ENCODE results near the gene NEO1.
A peak's percentile ranks its signal among the peaks of the same experiment; 100 is the strongest.

NEO1 gene

GRCh38 chr15:73127302-73127936 is 75.2 kb downstream of the NEO1 start:
- Histone ChIP-seq H3K4me1 (ENCODE audit: low read depth, poor library complexity, severe bottlenecking) (no peaks in the 10 kb centered on the region), H3K27me3 (ENCODE audit: insufficient read depth, low read depth) (no peaks in the 10 kb centered on the region), H2AFZ (ENCODE audit: low read depth) (no peak overlapping the region), H3K79me2 (ENCODE audit: insufficient read depth, low read depth) (no peaks in the 10 kb centered on the region), H4K20me1 (ENCODE audit: insufficient read depth) (no peaks in the 10 kb centered on the region), H3K4me2 (no peak overlapping the region), H3K36me3 (ENCODE audit: insufficient read depth) (no peaks in the 10 kb centered on the region), H3K27ac (no peak overlapping the region), H3K9ac (no peak overlapping the region), H3K4me3 (IDR thresholded peaks at IDR 0.05; ENCODE audit: insufficient read depth, low read depth, low read length) (no peak overlapping the region)
- peak; percentile 70 for TF ChIP-seq CTCF (conservative IDR thresholded peaks at IDR 0.05; ENCODE audit: low read depth, low read length)

GRCh38 chr15:73130830-73131229 is 78.6 kb downstream of the NEO1 start:
- TF ChIP-seq CTCF (conservative IDR thresholded peaks at IDR 0.05; ENCODE audit: low read depth, low read length): no peak
- Histone ChIP-seq H4K20me1 (ENCODE audit: insufficient read depth) (no peaks in the 10 kb centered on the region), H3K4me2 (no peak overlapping the region), H3K9ac (no peak overlapping the region), H3K4me3 (IDR thresholded peaks at IDR 0.05; ENCODE audit: insufficient read depth, low read depth, low read length) (no peak overlapping the region), H3K79me2 (ENCODE audit: insufficient read depth, low read depth) (no peaks in the 10 kb centered on the region), H3K27ac (no peak overlapping the region), H3K4me1 (ENCODE audit: low read depth, poor library complexity, severe bottlenecking) (no peaks in the 10 kb centered on the region), H3K27me3 (ENCODE audit: insufficient read depth, low read depth) (no peaks in the 10 kb centered on the region), H2AFZ (ENCODE audit: low read depth) (no peak overlapping the region), H3K36me3 (ENCODE audit: insufficient read depth) (no peaks in the 10 kb centered on the region)

DNA sequence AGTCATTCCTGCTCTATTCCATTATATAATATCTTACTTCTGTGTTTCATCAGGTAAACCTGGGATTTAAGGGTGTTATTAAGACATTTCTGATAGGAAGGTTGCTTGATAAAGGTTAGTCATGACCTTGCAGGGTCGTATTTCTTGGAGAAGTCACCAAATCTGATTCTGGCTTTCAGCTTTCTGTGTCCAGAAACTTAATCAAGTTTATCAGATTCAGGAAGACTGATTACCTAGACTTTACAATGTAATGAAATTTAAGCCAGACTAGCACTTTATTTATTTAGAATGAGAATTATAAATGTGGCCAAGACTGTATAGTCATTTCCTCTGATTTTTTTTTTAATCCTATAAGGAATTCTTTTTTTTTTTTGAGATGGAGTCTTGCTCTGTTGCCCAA is 81.9 kb downstream of the NEO1 start:
- Histone ChIP-seq H3K27ac (no peak overlapping the region), H4K20me1 (ENCODE audit: insufficient read depth) (no peaks in the 10 kb centered on the region)

DNA sequence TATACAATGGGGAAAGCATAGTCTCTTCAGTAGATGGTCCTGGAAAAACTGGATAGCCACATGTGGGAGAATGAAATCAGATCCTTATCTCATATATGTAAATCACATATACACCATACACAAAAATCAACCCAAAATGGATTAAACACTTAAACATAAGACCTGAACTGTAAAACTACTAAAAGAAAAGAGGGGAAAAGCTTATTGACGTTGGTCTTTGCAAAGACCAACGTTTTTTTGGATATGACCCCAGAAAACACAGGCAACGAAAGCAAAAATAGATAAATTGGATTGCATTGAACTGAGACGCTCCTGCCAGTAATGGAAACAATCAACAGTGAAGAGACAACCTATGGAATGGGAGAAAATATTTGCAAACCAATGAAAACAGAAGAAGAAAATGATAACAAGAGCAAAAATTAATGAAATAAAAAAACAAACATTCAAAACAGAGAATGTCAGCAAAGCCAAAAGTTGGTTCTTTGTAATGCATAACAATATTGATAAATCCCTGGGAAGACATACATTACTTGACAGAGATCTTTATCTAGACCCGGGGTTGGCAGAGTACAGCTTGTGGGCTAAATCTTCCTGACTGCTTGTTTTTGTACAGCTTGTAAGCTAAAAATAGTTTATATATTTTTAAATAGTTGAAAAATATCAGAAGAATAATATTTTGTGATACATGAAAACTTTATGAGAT is 86.9 kb downstream of the NEO1 start:
- Histone ChIP-seq H3K4me1 (ENCODE audit: low read depth, poor library complexity, severe bottlenecking) (no peaks in the 10 kb centered on the region), H3K27ac (no peak overlapping the region), H3K4me2 (no peak overlapping the region), H2AFZ (ENCODE audit: low read depth) (no peak overlapping the region), H4K20me1 (ENCODE audit: insufficient read depth) (no peaks in the 10 kb centered on the region), H3K4me3 (IDR thresholded peaks at IDR 0.05; ENCODE audit: insufficient read depth, low read depth, low read length) (no peak overlapping the region), H3K36me3 (ENCODE audit: insufficient read depth) (no peaks in the 10 kb centered on the region), H3K79me2 (ENCODE audit: insufficient read depth, low read depth) (no peaks in the 10 kb centered on the region), H3K9ac (no peak overlapping the region), H3K27me3 (ENCODE audit: insufficient read depth, low read depth) (no peaks in the 10 kb centered on the region)
- no peak for TF ChIP-seq CTCF (conservative IDR thresholded peaks at IDR 0.05; ENCODE audit: low read depth, low read length)

More for the DNA sequence above, 81.9 kb downstream of the NEO1 start:
- Histone ChIP-seq H3K36me3 (ENCODE audit: insufficient read depth) (no peaks in the 10 kb centered on the region), H3K9ac (no peak overlapping the region), H3K79me2 (ENCODE audit: insufficient read depth, low read depth) (no peaks in the 10 kb centered on the region), H3K4me3 (IDR thresholded peaks at IDR 0.05; ENCODE audit: insufficient read depth, low read depth, low read length) (no peak overlapping the region), H2AFZ (ENCODE audit: low read depth) (no peak overlapping the region), H3K4me2 (no peak overlapping the region), H3K27me3 (ENCODE audit: insufficient read depth, low read depth) (no peaks in the 10 kb centered on the region), H3K4me1 (ENCODE audit: low read depth, poor library complexity, severe bottlenecking) (no peaks in the 10 kb centered on the region)
- no peak for TF ChIP-seq CTCF (conservative IDR thresholded peaks at IDR 0.05; ENCODE audit: low read depth, low read length)
